AML-193 (cell line): ENCODE data around the gene HNRNPA1L2.
"Not testable (repeated sequence)": the region's sequence is repeated elsewhere in the genome, so short reads cannot be mapped to it uniquely, and the experiment has no call there.

ENCODE experiments used
- DNase-seq, 2 experiments: peaks; one replicate each; lab custom pipeline; 2025; lab: John Stamatoyannopoulos, UW

Gene HNRNPA1L2

GRCh38 chr13:52646967-52647366, 4.7 kb downstream of the HNRNPA1L2 start:
- no peak for DNase-seq

GRCh38 chr13:52650731-52651130, 8.5 kb downstream of the HNRNPA1L2 start:
- no peak for DNase-seq

GRCh38 chr13:52651897-52652195, 9.6 kb downstream of the HNRNPA1L2 start:
- DNase-seq, result peak in 1 of 2 experiments; percentile 73

GRCh38 chr13:52652196-52652979, 10.2 kb downstream of the HNRNPA1L2 start, which contains the start of gene SUGT1:
Gene SUGT1 (plus strand): TSS chr13:52652836. CDS start chr13:52652921, 85 bp downstream.
- peak; percentile 99 for DNase-seq

- no peak for DNase-seq
Observed at GRCh38 chr13:52652980-52653303, 10.7 kb downstream of the HNRNPA1L2 start.

GRCh38 chr13:52659340-52659739, 17.1 kb downstream of the HNRNPA1L2 start:
- DNase-seq, result no peak

GRCh38 chr13:52664272-52664671, 22.0 kb downstream of the HNRNPA1L2 start:
- DNase-seq, result no peak

- peak; percentile 18 to 24 for DNase-seq
Observed at GRCh38 chr13:52665325-52665724, 23.1 kb downstream of the HNRNPA1L2 start.

GRCh38 chr13:52669677-52670076, 27.4 kb downstream of the HNRNPA1L2 start:
- peak in 1 of 2 experiments; percentile 13 for DNase-seq

GRCh38 chr13:52670726-52671125, 28.5 kb downstream of the HNRNPA1L2 start:
- DNase-seq, result no peak

GRCh38 chr13:52673465-52673864, 31.2 kb downstream of the HNRNPA1L2 start:
- no peak for DNase-seq

GRCh38 chr13:52677823-52678222, 35.6 kb downstream of the HNRNPA1L2 start:
- no peak for DNase-seq

- not testable (repeated sequence) for DNase-seq
Observed at GRCh38 chr13:52685806-52686205, 43.6 kb downstream of the HNRNPA1L2 start.

GRCh38 chr13:52686376-52686775, 44.1 kb downstream of the HNRNPA1L2 start:
- DNase-seq, result no peak
